GM11168 (cell line): ENCODE measurements around the gene VENTX.

Experiments
- in situ Hi-C: fragments of 300-500 bp; cut with MboI; formaldehyde crosslinking; loops from one replicate; pipeline ENCODE4 v1.12.0; 2022; ENCODE audit warnings: low sequenced_read_pairs; ENCODE audit not compliant: unreplicated experiment

Gene VENTX

GRCh38 chr10:133231244-133231945 lies 6.3 kb upstream of the VENTX start:
- in situ Hi-C loops = loop anchor here (10.0 kb wide), 1 partner anchor 87 kb away; no protein-coding TSS in a partner anchor

GRCh38 chr10:133231946-133232574 lies 5.6 kb upstream of the VENTX start:
- in situ Hi-C loops = loop anchor here (10.0 kb wide), 1 partner anchor 87 kb away; no protein-coding TSS in a partner anchor

GRCh38 chr10:133234796-133235195 lies 2.9 kb upstream of the VENTX start:
- in situ Hi-C loops = loop anchor here (10.0 kb wide), 1 partner anchor 90 kb away; no protein-coding TSS in a partner anchor

- in situ Hi-C loops = loop anchor here (10.0 kb wide), 1 partner anchor 91 kb away; no protein-coding TSS in a partner anchor
Measured at GRCh38 chr10:133235265-133235855, 2.3 kb upstream of the VENTX start.

- in situ Hi-C loops = loop anchor here (10.0 kb wide), 1 partner anchor 91 kb away; no protein-coding TSS in a partner anchor
Measured at GRCh38 chr10:133235932-133236331, 1.7 kb upstream of the VENTX start.

- in situ Hi-C loops = loop anchor here (10.0 kb wide), 1 partner anchor 92 kb away; no protein-coding TSS in a partner anchor
Measured at GRCh38 chr10:133236401-133237240, 1.0 kb upstream of the VENTX start.

GRCh38 chr10:133237241-133237587 lies 441 bp upstream of the VENTX start:
- in situ Hi-C loops = loop anchor here (10.0 kb wide), 1 partner anchor 92 kb away; no protein-coding TSS in a partner anchor

GRCh38 chr10:133238466-133238804 lies 780 bp downstream of the VENTX start:
- in situ Hi-C loops = loop anchor here (10.0 kb wide), 1 partner anchor 94 kb away; no protein-coding TSS in a partner anchor

- in situ Hi-C loops = loop anchor here (10.0 kb wide), 1 partner anchor 95 kb away; no protein-coding TSS in a partner anchor
Measured at GRCh38 chr10:133239990-133240389, 2.3 kb downstream of the VENTX start.

- in situ Hi-C loops = no loop called here
Measured at GRCh38 chr10:133241501-133242205, 4.0 kb downstream of the VENTX start.

- in situ Hi-C loops = no loop called here
Measured at GRCh38 chr10:133242611-133243356, 5.1 kb downstream of the VENTX start.

GRCh38 chr10:133243593-133243992 lies 5.9 kb downstream of the VENTX start:
- in situ Hi-C loops = no loop called here

- in situ Hi-C loops = no loop called here
Measured at GRCh38 chr10:133245439-133246235, 8.0 kb downstream of the VENTX start.

- in situ Hi-C loops = no loop called here
Measured at GRCh38 chr10:133246236-133246626, 8.6 kb downstream of the VENTX start.

GRCh38 chr10:133247681-133248333 lies 10.2 kb downstream of the VENTX start:
- in situ Hi-C loops = no loop called here

- in situ Hi-C loops = no loop called here
Measured at GRCh38 chr10:133248334-133248715, 10.7 kb downstream of the VENTX start.

GRCh38 chr10:133249094-133249780 lies 11.6 kb downstream of the VENTX start:
- in situ Hi-C loops = no loop called here
